Heart left ventricle (tissue), 13 donors: Measurements from ENCODE around the gene CHRNA1.

Experiments
- CTCF ChIP-seq, 12 donors: fragments of 200-600 bp; sonication (generic) in 4 of 12; IDR thresholded peaks; one replicate each; pipeline versions ENCODE4 v1.5.0 to v1.8.0; 2018 to 2022; ENCODE audit warnings: antibody characterized with exemption in 12 of 12, mild to moderate bottlenecking in 5 of 12
- POLR2A ChIP-seq, 2 donors: fragments of 450-650 bp; IDR thresholded peaks; one replicate each; pipeline ENCODE4 v1.6.1; 2017; ENCODE audit warnings: antibody characterized with exemption in 2 of 2, mild to moderate bottlenecking in 2 of 2, moderate library complexity in 2 of 2
- donor health status: ischemic (EF 13 %, LVEDD 7.1; RV severe dilation, severe dysfunction).
- donor health status: DM: no; HTN: yes; CAD: no.
- donor health status: DM: no; HTN: no; CAD: no.
- donor health status: ischemic (EF 25% LVEDD 6.9; RV normal size, moderate dysfunction).
- donor health status: ischemic (EF 25% LVEDD 5.7; RV mildly dilated, moderate dysfunction).
- donor health status: ischemic (EF 35%, LVEDD 5.7; RV mildly dilated, moderate dysfunction).
- donor health status: nonischemic (EF 11% LVEDD 7.7; RV severe dilation, severe dysfunction).
- donor health status: DM: yes; HTN: yes; CAD: no.
- donor health status: PGD.
- donor health status: ischemic (EF 29% LVEDD 5.4; RV normal size, mild dysfunction).
- donor health status: nonischemic (EF 23%, LVEDD 6.1; RV moderate dilation, normal function).

DNA sequence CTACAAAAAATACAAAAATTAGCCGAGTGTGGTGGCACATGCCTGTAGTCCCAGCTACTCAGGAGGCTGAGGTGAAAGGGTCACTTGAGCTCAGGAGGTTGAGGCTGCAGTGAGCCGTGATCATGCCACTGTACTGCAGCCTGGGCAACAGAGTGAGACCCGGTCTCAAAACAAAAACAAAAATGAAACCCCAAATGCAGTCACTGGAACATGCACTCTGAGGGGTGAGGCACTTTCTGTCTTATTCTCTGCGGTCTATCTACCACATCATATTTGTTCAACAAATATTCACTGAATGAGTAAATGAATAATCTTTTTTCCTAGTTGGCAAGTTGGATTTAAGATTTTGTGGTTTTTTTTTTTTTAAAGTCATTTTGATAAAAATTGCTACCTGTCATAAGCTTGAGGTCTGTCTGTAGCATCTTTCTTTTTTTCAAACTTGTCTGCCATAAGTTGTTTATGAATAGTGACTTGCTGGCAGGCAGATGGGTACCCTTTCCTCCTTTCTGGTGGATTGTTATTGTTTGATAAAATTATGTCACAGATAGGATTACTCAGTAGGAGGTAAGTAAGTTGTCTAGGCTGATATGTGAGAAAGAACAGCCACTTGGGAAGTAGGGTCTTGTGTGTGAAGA lies 11.8 kb downstream of the CHRNA1 start:
- TF ChIP-seq CTCF (IDR thresholded peaks at IDR 0.05) (no peak), POLR2A (IDR thresholded peaks at IDR 0.05) (no peak)
